Ovary (tissue), 3 donors: Measurements from ENCODE around the gene HS1BP3.

Source experiments
- EP300 ChIP-seq: sonication (generic); formaldehyde crosslinking; IDR thresholded peaks from one replicate; pipeline ENCODE4 v1.6.1; 2017; ENCODE audit warnings: antibody characterized with exemption
- POLR2A ChIP-seq: fragments of 450-650 bp; IDR thresholded peaks from one replicate; pipeline ENCODE4 v1.6.1; 2017; ENCODE audit warnings: antibody characterized with exemption, mild to moderate bottlenecking, moderate library complexity
- TF ChIP-seq, protein P1 (sequence below), 3 donors: fragments of 450-650 bp in 2 of 3; fragments of 200-600 bp in 1 of 3; IDR thresholded peaks; one replicate each; pipeline versions ENCODE4 v1.5.1 to v1.8.0; 2016 to 2022; ENCODE audit warnings: antibody characterized with exemption in 3 of 3, mild to moderate bottlenecking in 1 of 3
- donor health status: DM: no; HTN: no; CAD: no.

DNA sequence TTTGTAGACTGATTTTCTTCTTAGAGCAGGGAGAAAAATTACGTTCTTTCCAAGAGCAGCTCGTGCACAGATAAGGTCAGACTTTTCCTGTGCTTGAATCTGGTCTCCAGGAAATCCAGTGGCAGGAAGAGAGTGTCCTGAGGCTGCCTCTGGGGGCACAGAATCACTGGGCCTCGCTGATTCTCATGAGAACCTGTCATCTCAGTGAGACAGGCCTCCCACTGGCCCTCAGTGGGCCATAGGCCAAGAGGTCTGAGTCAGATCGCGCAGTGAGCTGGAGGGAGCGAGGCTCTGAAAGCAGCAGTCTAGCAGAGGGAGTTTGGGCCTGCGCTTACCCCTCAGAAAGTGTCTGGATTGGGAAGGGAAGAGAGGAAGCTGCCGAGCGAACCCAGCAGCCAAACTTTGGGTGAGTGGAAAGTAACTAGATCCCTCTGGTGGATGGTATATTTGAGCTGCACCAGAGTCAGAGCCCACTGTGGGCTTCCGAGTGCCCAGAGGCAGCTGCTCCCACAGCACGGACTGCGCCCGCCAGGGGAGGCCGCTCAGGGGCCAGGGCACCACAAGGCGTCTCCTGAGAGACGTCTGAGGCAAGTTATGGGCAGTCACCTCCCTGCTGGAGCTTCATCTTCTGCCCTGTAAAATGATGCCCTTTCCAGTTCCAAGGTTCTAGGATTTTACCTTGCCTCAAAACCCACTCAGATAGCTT is 24.2 kb upstream of the HS1BP3 start:
- TF ChIP-seq, protein P1, sequence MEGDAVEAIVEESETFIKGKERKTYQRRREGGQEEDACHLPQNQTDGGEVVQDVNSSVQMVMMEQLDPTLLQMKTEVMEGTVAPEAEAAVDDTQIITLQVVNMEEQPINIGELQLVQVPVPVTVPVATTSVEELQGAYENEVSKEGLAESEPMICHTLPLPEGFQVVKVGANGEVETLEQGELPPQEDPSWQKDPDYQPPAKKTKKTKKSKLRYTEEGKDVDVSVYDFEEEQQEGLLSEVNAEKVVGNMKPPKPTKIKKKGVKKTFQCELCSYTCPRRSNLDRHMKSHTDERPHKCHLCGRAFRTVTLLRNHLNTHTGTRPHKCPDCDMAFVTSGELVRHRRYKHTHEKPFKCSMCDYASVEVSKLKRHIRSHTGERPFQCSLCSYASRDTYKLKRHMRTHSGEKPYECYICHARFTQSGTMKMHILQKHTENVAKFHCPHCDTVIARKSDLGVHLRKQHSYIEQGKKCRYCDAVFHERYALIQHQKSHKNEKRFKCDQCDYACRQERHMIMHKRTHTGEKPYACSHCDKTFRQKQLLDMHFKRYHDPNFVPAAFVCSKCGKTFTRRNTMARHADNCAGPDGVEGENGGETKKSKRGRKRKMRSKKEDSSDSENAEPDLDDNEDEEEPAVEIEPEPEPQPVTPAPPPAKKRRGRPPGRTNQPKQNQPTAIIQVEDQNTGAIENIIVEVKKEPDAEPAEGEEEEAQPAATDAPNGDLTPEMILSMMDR (IDR thresholded peaks at IDR 0.05): no peak
- TF ChIP-seq POLR2A (no peak), EP300 (no peak)
